Subcutaneous abdominal adipose tissue (tissue), 5 donors: ENCODE data around the gene UBE2E2.

Source experiments
- H3K27ac ChIP-seq: one replicate; pipeline ENCODE4 v1.7.0; 2013; ENCODE audit warnings: low read depth, mild to moderate bottlenecking, inconsistent platforms, low read length, moderate library complexity
- H3K27me3 ChIP-seq, 5 donors: one replicate each; pipeline ENCODE4 v1.7.0; 2013; ENCODE audit warnings: low read length in 5 of 5, inconsistent platforms in 1 of 5; ENCODE audit not compliant: control insufficient read depth in 5 of 5, insufficient read depth in 4 of 5
- H3K36me3 ChIP-seq, 5 donors: one replicate each; pipeline ENCODE4 v1.7.0; 2013; ENCODE audit warnings: low read length in 5 of 5; ENCODE audit not compliant: control insufficient read depth in 5 of 5, insufficient read depth in 5 of 5
- H3K4me1 ChIP-seq, 5 donors: one replicate each; pipeline ENCODE4 v1.7.0; 2013; ENCODE audit warnings: low read length in 5 of 5, mild to moderate bottlenecking in 3 of 5, moderate library complexity in 1 of 5; ENCODE audit not compliant: control insufficient read depth in 5 of 5, insufficient read depth in 5 of 5
- H3K4me3 ChIP-seq, 5 donors: one replicate each; pipeline ENCODE4 v1.7.0; 2013; ENCODE audit warnings: low read length in 5 of 5, low read depth in 1 of 5
- H3K9ac ChIP-seq, 5 donors: one replicate each; pipeline ENCODE4 v1.7.0; 2013; ENCODE audit warnings: low read length in 5 of 5, mild to moderate bottlenecking in 4 of 5, moderate library complexity in 3 of 5
- H3K9me3 ChIP-seq, 5 donors: one replicate each; pipeline ENCODE4 v1.7.0; 2013; ENCODE audit warnings: low read length in 5 of 5; ENCODE audit not compliant: control insufficient read depth in 5 of 5
- donor health status: healthy.
- donor health status: healthy.
- donor health status: healthy.
- donor health status: healthy.
- donor health status: healthy.

The UBE2E2 gene

DNA sequence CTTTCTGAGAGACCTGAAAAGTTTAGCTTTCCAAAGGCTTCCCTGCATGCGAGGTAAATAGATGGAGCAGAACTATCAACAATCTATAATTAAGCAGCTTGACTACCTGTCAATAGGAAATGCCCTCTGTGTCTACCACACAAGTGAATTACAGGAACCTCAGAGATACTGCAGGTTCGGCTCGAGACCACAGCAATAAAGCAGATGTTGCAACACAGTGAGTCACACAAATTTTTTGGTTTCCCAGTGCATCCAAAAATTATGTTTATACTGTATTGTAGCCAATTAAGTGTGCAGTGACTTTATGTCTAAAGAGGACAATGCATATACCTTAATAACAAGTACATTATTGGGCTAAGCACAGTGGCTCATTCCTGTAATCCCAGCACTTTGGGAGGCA is 252.0 kb downstream of the UBE2E2 start:
- Histone ChIP-seq H3K4me3 (no peak overlapping the region), H3K27ac (no peak overlapping the region), H3K9me3 (peaks cover 0 to 2% (median 0%) of the 10 kb centered on the region in 5 donors), H3K27me3 (no peaks in the 10 kb centered on the region), H3K4me1 (peaks cover 0 to 26% (median 13%) of the 10 kb centered on the region in 5 donors), H3K36me3 (no peaks in the 10 kb centered on the region), H3K9ac (no peak overlapping the region)

DNA sequence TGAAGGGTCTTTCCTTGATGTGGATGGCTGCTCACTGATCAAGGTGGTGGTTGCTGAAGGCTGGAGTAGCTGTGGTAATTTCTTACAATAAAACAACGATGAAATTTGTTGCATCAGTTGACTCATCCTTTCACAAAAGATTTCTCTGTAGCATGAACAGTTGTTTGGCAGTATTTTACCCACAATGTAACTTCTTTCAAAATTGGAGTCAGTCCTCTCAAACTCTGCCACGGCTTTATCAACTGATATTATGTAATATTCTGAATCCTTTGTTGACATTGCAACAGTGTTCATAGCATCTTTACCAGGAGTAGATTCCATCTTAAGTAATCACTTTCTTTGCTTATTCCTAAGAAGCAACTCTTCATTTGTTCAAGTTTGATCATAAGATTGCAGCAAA is 252.6 kb downstream of the UBE2E2 start:
- Histone ChIP-seq H3K36me3 (no peaks in the 10 kb centered on the region), H3K9ac (no peak overlapping the region), H3K27ac (no peak overlapping the region), H3K9me3 (peaks cover 0 to 2% (median 0%) of the 10 kb centered on the region in 5 donors), H3K4me3 (no peak overlapping the region), H3K4me1 (peaks cover 0 to 27% (median 13%) of the 10 kb centered on the region in 5 donors), H3K27me3 (no peaks in the 10 kb centered on the region)

DNA sequence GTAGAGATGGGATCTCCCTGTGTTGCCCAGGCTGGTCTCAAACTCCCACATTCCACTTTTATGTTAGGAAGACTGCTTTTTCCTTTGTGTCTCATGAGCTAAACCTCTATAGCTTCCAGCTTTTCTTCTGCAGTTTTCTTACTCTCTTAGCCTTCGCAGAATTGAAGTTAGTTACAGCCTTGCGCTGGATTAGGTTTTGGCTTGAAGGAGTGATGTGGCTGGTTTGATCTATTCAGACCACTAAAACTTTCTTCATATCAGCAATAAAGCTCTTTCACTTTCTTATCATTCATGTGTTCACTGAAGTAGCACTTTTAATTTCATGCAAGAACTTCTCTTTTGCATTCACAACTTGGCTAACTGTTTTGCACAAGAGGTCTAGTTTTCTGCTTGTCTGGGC is 254.6 kb downstream of the UBE2E2 start:
- Histone ChIP-seq H3K27ac (no peak overlapping the region), H3K36me3 (no peaks in the 10 kb centered on the region), H3K27me3 (no peaks in the 10 kb centered on the region), H3K9me3 (peaks cover 0 to 2% (median 0%) of the 10 kb centered on the region in 5 donors), H3K9ac (no peak overlapping the region), H3K4me3 (no peak overlapping the region), H3K4me1 (peaks cover 0 to 26% (median 13%) of the 10 kb centered on the region in 5 donors)

DNA sequence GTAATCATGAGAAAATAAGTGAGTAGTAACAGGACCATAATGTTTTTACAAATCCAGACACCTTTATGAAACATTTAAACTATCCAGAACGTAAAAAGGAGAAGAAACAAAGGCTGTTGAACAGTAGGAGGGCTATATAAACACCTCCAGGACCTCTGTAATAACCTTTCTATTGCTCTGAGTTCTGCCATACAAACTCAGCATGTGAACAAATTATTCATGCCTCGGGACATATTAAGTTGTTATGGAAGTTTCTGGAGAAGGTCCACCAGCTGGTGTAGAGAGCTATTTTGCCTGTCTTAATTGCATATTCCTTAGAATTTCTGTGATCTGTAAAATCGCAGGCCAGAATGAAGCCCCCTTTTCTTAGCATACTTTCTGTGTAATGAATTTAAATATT is 256.3 kb downstream of the UBE2E2 start:
- Histone ChIP-seq H3K27ac (no peak overlapping the region), H3K9me3 (peaks cover 0 to 2% (median 0%) of the 10 kb centered on the region in 5 donors), H3K4me1 (peaks cover 0 to 26% (median 13%) of the 10 kb centered on the region in 5 donors), H3K36me3 (no peaks in the 10 kb centered on the region), H3K9ac (no peak overlapping the region), H3K27me3 (no peaks in the 10 kb centered on the region), H3K4me3 (no peak overlapping the region)

DNA sequence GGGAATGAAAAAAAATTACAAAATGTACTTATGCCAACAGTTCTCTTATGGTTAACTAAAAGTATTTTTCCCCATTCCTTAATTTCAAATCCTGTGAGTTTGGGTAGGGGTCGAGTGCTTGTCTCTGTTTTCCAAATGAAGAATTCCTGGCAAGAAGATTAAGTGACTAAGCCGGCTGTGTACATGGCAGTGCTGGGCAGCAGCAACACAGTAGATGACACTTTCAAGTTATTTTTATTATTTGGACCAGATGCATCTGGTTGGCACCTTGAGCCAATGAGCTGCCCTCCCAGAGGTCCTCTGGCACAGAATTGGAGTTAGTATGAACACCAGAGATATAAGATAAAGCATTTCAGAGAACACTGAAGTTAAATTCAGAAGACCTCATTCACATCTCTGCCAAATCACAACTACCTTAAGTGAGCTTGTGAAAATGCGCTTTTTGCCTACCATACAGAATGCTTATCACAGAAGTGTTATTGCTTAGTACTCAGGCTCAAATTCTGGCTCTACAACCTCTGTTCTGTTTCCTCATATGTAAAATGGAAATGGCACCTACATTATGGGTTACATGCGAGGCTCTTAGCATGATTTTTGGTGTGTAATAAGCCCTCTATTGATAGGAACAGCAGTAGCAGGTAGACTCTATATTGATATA is 256.9 kb downstream of the UBE2E2 start:
- Histone ChIP-seq H3K27me3 (no peaks in the 10 kb centered on the region), H3K36me3 (no peaks in the 10 kb centered on the region), H3K4me1 (peaks cover 0 to 21% (median 8%) of the 10 kb centered on the region in 5 donors), H3K9ac (no peak overlapping the region), H3K27ac (no peak overlapping the region), H3K4me3 (no peak overlapping the region), H3K9me3 (peaks cover 0 to 2% (median 0%) of the 10 kb centered on the region in 5 donors)

DNA sequence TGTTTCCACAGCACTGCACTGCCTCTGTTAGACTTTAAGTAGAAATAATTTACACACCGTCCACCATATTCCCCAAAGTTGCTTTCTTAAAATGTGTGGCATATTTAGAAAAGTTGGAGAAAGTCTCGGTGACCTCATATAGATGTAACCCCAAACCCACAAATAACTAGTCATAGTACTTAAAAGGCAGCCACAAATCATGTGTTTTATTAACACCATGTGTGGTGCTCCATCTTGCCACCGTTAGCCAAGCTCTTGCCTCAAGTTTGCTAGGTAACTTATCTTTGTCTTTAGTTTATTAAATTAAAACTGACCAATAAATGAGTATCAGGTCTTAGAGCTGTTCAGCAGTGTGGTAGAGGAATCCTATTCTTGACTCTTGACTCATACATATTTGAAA is 257.9 kb downstream of the UBE2E2 start:
- no peak overlapping the region for H3K9ac ChIP-seq
- H3K27me3 ChIP-seq, result no peaks in the 10 kb centered on the region
- H3K4me3 ChIP-seq, result no peak overlapping the region
- H3K4me1 ChIP-seq, result peaks cover 0 to 12% (median 0%) of the 10 kb centered on the region in 5 donors
- H3K9me3 ChIP-seq, result peaks cover 0 to 2% (median 0%) of the 10 kb centered on the region in 5 donors
- H3K27ac ChIP-seq, result no peak overlapping the region
- no peaks in the 10 kb centered on the region for H3K36me3 ChIP-seq

DNA sequence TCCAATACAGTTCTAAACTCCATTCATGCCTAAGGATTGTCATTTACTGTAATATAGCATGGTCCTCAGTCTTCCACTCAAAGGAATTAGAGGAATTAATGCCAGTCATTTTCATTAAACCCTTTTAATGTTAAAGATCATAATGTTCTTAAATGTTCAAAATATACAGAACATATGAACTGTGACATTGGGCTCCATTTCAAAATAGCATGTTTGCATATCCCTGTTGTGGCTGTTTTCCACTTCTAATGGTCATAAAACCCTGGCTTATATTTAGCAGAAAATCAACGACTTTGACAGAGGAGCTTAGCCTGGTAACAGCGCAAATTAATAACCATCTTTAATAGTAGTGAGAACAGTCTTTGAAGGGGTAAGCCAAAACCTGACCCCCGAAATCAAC is 260.7 kb downstream of the UBE2E2 start:
- Histone ChIP-seq H3K9me3 (peaks cover 0 to 6% (median 4%) of the 10 kb centered on the region in 5 donors), H3K4me3 (no peak overlapping the region), H3K36me3 (no peaks in the 10 kb centered on the region), H3K4me1 (peaks cover 0 to 12% (median 0%) of the 10 kb centered on the region in 5 donors), H3K9ac (no peak overlapping the region), H3K27ac (no peak overlapping the region), H3K27me3 (no peaks in the 10 kb centered on the region)

DNA sequence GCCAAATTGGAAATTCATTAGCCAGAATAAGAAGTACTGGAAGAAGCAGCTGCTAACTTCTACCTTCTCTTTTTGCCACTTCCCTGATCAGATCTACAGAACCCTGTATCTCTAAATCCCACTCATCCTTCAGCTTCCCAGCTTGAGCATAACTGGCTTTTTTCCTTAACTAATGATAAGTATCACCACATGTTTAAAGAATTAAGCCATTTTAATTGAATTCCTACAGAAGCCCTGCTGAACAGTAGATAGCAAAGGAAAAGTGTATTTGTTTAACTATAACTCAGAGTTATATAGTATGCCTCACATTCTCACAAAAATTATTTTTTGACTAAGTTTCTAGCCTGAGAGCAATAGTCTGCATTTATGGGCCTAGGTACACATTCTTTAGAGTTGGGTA is 262.4 kb downstream of the UBE2E2 start:
- H3K9ac ChIP-seq, result no peak overlapping the region
- H3K27me3 ChIP-seq, result no peaks in the 10 kb centered on the region
- H3K36me3 ChIP-seq, result no peaks in the 10 kb centered on the region
- no peak overlapping the region for H3K4me3 ChIP-seq
- no peak overlapping the region for H3K27ac ChIP-seq
- H3K4me1 ChIP-seq, result no peaks in the 10 kb centered on the region
- H3K9me3 ChIP-seq, result peaks cover 0 to 6% (median 4%) of the 10 kb centered on the region in 5 donors

DNA sequence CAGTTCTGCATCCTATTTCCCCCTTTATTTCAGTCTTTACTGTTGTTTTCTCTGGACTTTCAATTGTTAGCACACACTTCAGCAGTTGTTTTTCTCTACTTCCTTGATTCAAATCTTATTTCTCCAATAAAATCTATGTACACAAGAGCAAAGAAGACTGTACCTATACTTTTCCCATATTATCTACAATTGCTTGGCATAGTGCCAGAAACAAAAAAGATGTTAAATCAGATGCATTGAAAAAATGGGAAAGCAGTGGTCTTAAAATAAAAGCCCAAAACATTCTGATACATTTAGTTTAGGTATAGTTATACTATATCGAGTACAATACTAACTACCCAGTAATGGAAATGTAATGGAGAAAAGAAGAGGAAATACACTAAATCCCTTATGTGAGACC is 265.1 kb downstream of the UBE2E2 start:
- H3K9ac ChIP-seq, result no peak overlapping the region

DNA sequence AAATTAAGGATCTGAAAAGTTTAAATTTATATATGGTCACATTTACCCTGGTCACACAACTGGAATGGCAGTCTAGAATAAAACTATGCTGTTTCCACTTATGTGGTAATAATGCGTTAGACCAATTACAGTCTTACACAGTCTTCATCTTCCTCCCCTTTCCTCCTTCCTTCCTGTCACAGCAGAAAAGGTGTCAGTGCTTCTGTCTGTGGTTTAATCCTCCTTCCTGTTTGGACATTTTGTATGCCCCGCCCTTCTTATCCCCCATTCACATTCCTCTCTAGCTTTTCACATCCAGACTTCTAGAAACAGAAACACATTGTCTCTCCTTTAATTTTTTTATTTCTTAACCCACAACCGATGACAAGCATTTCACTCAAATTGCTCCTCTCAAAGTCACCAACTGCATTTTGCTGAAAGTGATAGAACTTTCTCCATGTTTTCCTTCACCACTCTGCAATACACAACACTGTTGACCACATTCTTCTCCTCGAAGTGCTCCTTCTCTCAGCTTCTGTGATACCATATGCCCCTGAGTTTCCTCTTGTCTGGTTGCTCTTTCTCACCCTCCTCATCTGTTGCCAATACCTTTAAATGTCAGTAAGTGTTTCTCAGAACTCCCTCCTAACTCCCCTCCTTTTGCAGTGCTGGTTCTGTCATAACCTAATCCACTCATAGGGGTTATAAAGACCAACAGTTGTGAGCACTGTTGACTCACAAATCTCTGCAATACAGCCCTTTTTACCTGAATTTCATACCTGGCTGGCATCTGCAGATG is 271.6 kb downstream of the UBE2E2 start:
- Histone ChIP-seq H3K4me1 (peaks cover 0 to 3% (median 0%) of the 10 kb centered on the region in 5 donors), H3K27me3 (no peaks in the 10 kb centered on the region), H3K9me3 (peaks cover 0 to 10% (median 7%) of the 10 kb centered on the region in 5 donors), H3K27ac (no peak overlapping the region), H3K4me3 (no peak overlapping the region), H3K9ac (no peak overlapping the region), H3K36me3 (no peaks in the 10 kb centered on the region)

More for the DNA sequence above, 265.1 kb downstream of the UBE2E2 start:
- Histone ChIP-seq H3K36me3 (no peaks in the 10 kb centered on the region), H3K4me3 (no peak overlapping the region), H3K9me3 (peaks cover 0 to 6% (median 4%) of the 10 kb centered on the region in 5 donors), H3K4me1 (no peaks in the 10 kb centered on the region), H3K27ac (no peak overlapping the region), H3K27me3 (no peaks in the 10 kb centered on the region)
